Measurements from ENCODE around the gene MMP20.
A peak's percentile ranks its signal among the peaks of the same experiment; 100 is the strongest.

Gene MMP20

DNA sequence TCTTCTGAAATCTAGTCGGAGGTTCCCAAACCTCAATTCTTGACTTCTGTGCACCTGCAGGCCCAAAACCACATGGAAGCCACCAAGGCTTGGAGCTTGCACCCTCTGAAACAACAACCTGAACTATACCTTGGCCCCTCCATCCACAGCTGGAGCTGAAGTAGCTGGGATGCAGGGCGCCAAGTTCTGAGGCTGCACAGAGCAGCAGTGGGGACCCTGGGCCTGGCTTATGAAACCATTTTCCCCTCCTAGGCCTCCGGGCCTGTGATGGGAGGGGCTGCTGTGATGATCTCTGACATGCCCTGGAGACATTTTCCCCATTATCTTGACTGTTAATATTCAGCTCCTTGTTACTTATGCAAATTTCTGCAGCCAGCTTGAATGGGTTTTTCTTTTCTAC, 56.3 kb downstream of the MMP20 start:
- H3K4me3 ChIP-seq = no peak overlapping the region

DNA sequence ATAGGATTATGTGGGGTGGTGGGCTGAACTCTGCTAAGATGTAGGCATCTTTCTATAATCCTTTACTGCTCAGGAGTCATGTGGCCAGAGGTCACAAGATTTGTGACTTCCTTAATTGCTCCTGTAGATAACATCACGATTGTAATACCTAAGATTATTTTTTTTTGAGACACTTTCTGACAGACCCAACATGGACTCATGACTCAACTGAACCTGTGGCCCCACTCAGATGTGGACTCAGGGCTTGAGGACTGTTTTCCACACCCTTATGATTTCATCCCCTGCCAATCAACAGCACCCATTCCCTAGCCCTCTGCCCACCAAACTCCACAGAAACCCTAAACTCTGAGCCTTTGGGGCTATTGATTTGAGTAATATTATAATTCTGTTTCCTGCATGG, 59.0 kb downstream of the MMP20 start:
- H3K4me3 ChIP-seq = no peak overlapping the region
- H3K27ac ChIP-seq = no peak overlapping the region

More for the DNA sequence above, 56.3 kb downstream of the MMP20 start:
- H3K27ac ChIP-seq = no peak overlapping the region

GRCh38 chr11:102564110-102564509, 61.0 kb downstream of the MMP20 start:
- Histone ChIP-seq H3K27ac (no peak overlapping the region), H3K4me3 (no peak overlapping the region)

DNA sequence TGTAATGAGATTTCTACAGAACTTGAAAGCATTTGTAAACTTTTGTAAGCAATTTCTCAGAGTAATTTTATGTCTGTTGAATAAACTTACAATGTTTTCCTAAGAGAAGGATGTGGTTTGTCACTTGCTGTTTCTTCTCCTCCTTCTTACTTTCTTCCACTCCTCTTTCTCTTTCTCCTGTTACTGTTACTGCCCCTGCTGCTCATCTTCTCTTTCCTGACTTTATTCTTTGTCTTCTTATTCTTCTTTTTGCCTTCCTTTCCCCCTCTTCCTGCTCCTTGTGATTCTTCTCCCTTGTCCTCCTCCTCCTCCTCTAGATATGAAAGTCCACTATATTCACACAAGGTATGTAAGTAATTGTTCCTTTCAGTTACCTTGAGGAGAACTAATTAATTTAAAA, 63.5 kb downstream of the MMP20 start:
- peak overlapping the region in 7 of 21 experiments; percentile 5 to 74 (median 29) for H3K27ac ChIP-seq

GRCh38 chr11:102560555-102561011, 64.5 kb downstream of the MMP20 start:
- Histone ChIP-seq H3K27ac (peak overlapping the region in 8 of 21 experiments; percentile 16 to 74 (median 28)), H3K4me3 (peak overlapping the region in 1 of 7 experiments; percentile 2)

More for the DNA sequence above, 63.5 kb downstream of the MMP20 start:
- no peak overlapping the region for H3K4me3 ChIP-seq

DNA sequence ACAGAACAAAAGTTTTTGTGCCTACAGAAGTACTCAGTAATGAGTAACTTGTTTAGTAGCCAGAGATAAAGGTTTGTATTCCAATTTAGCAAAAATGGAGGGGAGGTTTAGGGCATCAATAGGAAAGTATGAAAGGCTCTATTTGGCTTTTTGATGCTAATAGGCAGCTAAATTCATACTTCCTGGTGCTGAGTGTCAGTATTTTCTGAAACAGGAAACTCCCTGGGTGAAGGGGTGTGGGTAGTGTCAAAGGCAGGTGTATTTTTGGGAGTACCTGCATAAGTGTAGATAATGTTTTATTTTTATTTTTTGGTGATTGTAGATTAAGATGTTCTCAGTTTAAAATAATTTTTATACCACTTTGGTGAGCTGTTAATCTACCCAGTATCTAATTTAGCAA, 65.3 kb downstream of the MMP20 start:
- peak overlapping the region in 7 of 21 experiments; percentile 0 to 77 (median 21) for H3K27ac ChIP-seq

DNA sequence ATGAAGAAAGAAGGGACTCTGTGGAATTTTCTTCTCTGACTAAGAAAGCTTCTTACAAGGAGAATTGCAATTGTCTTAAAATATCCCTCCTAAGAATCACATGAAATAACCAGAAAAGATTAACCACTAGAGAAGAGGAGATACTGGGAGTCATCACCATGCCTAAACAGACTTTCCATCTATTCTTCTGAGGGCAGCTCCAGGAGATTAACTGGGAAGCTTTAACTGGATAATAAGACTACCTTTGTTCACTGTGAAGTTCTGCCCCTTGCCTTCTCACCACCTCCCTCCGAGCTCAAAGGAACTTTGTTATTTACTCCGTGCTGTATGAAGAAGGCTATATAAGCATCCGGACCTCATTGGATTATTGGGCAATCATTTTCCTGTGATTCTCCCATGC, 70.0 kb downstream of the MMP20 start:
- Histone ChIP-seq H3K4me3 (no peak overlapping the region), H3K27ac (no peak overlapping the region)

More for the DNA sequence above, 65.3 kb downstream of the MMP20 start:
- H3K4me3 ChIP-seq = no peak overlapping the region

DNA sequence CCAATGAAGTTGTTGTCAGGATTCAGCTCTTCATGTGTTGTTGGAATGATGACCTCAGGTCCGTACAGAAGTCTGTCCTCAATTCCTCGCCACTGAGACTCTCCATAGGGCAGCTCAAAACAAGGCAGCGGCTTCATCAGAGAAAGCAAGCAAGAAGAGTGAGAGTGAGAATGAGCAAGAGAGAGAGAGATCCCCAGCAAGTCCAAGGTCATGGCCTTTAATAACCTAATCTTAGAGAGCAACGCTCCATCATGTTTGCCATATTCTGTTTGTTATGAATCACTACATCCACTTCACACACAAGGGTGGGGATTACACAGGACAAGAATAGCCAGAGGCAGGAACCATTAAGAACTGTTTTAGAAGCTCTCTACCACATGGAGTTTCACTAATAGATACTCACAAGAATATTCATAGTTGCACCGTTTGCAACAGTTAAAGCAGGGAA, 71.3 kb downstream of the MMP20 start:
- Histone ChIP-seq H3K4me3 (no peak overlapping the region), H3K27ac (no peak overlapping the region)

- H3K27ac ChIP-seq = peak overlapping the region in 1 of 21 experiments; percentile 37
Observed at GRCh38 chr11:102552447-102553194, 72.5 kb downstream of the MMP20 start.

GRCh38 chr11:102552020-102552419, 73.1 kb downstream of the MMP20 start:
- H3K27ac ChIP-seq = peak overlapping the region in 1 of 21 experiments; percentile 16
- no peak overlapping the region for H3K4me3 ChIP-seq

More at GRCh38 chr11:102552447-102553194, 72.5 kb downstream of the MMP20 start:
- H3K4me3 ChIP-seq = no peak overlapping the region

- H3K27ac ChIP-seq = no peak overlapping the region
- no peak overlapping the region for H3K4me3 ChIP-seq
Observed at GRCh38 chr11:102551169-102551781, 73.9 kb downstream of the MMP20 start.

- Histone ChIP-seq H3K4me3 (no peak overlapping the region), H3K27ac (no peak overlapping the region)
Observed at GRCh38 chr11:102546923-102547471, 78.1 kb downstream of the MMP20 start.

GRCh38 chr11:102546427-102546826, 78.7 kb downstream of the MMP20 start:
- H3K27ac ChIP-seq = no peak overlapping the region

GRCh38 chr11:102545701-102546100, 79.4 kb downstream of the MMP20 start:
- Histone ChIP-seq H3K27ac (no peak overlapping the region), H3K4me3 (no peak overlapping the region)

More at GRCh38 chr11:102546427-102546826, 78.7 kb downstream of the MMP20 start:
- no peak overlapping the region for H3K4me3 ChIP-seq

DNA sequence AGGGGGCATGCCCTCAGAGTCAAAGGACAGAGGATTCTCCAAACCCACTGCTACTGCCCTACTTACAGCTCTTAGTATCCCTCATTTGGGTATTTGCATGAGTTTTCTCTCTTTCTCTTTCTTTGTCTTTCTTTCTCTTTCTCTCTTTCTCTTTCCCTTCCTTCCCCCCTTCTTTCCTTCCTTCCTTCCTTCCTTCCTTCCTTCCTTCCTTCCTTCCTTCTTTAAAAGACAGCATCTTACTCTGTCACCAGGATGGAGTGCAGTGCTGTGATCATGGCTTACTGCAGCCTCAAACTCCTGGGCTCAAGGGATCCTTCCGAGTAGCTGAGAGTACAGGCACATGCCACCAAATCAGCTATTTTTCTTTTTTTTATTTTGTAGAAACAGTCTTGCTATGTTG, 80.5 kb downstream of the MMP20 start:
- Histone ChIP-seq H3K4me3 (no peak overlapping the region), H3K27ac (no peak overlapping the region)

DNA sequence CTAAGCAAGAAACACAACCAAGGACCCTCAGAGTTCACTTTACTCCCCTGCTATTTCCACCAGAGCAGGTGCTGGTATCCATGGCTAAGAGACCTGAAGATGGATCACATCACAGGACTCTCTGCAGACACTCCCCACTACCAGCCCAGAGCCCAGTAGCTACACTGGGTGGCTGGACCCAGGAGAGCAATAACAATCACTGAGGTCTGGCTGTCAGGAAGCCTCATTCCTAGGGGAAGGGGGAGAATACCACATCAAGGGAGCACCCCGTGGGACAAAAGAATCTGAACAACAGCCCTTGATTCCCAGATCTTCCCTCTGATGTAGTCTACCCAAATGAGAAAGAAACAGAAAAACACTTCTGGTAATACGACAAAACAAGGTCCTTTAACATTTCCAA, 85.6 kb downstream of the MMP20 start:
- no peak overlapping the region for H3K27ac ChIP-seq

DNA sequence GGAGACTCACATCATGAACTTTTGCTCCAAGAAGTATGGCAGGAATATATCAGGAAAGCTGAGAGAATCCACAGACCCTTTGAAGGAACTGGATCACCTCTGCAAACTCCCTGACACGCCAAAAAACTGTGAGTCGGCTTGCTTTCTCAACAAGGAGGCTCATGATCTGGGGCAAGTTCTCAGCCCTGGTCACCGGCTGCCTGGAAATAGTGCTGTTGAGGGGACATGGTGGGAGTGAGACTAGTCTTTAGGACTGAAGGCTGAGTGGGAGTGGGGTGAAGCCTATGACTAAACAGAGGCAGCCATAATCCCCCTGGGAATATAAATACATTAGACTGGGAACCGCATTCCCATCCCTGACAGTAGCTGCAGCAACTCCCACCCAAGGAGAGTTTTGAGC, 86.2 kb downstream of the MMP20 start:
- H3K27ac ChIP-seq = no peak overlapping the region
- no peak overlapping the region for H3K4me3 ChIP-seq

More for the DNA sequence above, 85.6 kb downstream of the MMP20 start:
- H3K4me3 ChIP-seq = no peak overlapping the region

DNA sequence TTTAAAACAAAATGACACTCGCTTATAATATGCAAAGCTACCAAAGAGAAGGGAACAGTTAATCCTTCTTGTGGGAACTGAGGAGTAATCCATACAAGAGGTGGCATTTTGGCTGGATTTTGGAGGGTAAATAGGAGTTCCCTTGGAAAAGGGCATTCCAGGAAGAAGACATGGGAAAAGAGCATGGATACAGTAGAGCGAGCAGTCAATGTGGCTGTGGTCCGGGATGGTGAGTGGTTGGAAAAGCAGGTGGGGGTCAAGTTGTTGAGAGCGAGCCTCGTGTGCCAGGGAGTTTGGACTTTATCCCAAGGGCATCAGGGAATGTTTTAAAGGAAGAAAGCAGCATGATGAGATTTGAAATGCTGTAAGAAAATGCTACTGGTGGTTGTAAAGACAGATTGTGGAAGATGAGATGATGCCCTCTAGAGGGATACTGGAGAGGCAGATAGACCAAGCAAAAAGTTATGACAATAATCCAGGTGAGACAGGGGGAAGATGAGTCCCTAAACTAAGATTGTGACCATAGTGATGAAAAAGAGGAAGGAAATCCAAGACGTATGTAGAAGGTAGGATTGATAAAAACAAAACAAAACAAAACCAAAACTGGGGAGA, 90.8 kb downstream of the MMP20 start:
- H3K4me3 ChIP-seq = no peak overlapping the region
- H3K27ac ChIP-seq = no peak overlapping the region

DNA sequence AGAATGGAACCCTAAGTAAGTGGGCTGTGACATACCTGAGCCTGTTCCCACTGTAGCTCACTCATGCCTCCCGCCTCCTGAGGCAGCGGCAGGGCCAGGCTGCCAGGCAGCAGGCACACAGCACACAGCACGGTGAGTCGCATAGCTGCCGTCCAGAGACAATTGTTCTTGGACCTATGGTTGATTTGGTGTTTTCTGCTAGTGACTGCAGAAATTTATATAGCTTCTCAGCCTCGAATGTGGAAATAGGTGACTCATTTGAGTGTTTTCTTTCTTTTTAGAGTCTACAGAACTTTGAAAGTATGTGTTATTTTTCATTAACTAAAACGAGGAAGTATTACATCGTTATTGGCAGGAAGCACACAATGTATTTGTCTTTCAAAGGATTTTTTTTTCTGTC, 94.6 kb downstream of the MMP20 start, which contains the start of gene MMP7:
Gene MMP7, minus strand, starts transcription at position 190 of the 400 bp plus-strand sequence. Its CDS starts 47 bp downstream, at position 143.
- Histone ChIP-seq H3K4me3 (no peak within 1 kb of the TSS), H3K27ac (peak within 1 kb of the TSS in 1 of 21 experiments; percentile 11)

GRCh38 chr11:102528618-102529017, 96.5 kb downstream of the MMP20 start:
- no peak overlapping the region for H3K27ac ChIP-seq
- no peak overlapping the region for H3K4me3 ChIP-seq

Data from skin epidermis (tissue), 12 donors.